GM18867 (cell line): Measurements from ENCODE around the gene CALHM5.

Source experiments
- ATAC-seq: cut with Tn5 transposase; IDR thresholded peaks from one replicate; pipeline ENCODE4 v1.9.1; 2021; ENCODE audit warnings: mild to moderate bottlenecking, moderate library complexity; ENCODE audit not compliant: unreplicated experiment

The CALHM5 gene

DNA sequence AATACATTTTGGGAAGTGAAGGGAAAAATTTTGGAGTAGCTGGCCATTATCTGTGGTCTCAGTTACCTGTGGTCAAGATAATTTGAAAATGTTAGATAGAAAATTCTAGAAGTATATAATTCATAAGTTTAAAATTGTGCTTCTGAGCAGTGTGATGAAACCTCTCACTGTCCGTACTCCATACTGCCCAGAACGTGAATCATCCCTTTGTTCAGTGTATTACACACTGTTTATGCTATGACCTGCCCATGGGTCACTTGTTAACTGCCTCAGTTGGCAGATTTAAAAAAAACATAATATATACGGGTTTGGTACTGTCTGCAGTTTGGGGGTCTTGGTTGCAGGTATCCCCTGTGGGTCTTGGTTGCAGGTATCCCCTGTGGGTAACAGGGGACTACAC is 4.1 kb upstream of the CALHM5 start:
- no peak for ATAC-seq

DNA sequence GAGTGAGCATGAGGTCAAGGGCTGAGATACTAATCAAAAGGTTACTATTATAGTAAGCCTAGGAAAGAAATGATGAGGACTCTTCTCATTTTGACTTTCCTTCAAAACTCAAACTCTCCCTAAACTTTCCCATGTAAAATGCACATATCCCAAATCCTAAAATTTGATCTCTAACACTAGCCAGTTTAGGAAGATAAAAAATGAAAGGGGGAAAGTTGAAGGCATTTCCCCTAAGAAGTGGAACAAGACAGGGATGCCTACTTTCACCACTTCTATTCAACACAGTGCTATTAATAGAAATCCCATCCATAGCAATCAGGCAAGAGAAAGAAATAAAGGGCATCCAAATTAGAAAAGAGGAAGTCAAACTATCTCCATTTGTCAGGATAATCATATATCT is 2.9 kb upstream of the CALHM5 start:
- no peak for ATAC-seq

DNA sequence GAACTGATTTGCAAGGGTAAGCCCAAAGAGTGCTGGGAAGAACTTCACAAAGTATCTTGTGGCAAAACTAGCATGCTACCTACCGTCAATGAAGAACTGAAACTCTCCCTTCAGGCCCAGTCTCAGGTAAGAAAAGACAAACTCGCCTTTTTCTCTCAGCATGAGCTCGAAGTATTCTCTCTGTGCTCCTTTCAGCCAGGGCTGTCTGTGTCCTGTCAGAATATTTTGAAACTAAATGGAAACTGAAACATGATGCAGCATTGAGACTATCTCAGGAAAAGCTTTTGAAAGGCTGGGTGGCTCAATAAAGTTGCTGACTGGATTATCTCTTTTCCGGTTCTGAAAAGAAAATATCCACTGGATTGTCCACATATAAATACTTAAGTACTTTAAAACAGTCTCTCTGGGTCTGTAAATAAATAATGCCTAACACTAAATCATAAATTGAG is 696 bp downstream of the CALHM5 start:
- ATAC-seq, result peak; percentile 65

DNA sequence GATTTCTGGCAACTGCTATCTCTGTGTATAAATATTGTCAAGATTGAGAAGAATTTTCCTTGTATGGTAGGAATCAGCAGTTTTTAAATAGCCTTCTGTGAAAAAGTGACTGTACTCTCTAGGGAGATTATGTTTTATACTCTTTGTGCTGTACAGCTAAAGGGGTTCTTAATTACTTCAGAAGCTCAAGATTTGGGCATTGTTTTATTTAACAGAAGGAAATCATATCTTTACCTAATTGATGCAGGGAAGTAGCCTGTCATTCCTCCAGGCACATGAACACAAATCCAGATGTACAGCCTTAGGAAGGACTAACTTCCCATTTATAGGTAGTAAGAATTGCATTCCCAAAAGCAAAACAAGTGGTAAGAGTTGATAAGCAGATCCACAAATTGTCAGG is 1.3 kb downstream of the CALHM5 start:
- no peak for ATAC-seq

DNA sequence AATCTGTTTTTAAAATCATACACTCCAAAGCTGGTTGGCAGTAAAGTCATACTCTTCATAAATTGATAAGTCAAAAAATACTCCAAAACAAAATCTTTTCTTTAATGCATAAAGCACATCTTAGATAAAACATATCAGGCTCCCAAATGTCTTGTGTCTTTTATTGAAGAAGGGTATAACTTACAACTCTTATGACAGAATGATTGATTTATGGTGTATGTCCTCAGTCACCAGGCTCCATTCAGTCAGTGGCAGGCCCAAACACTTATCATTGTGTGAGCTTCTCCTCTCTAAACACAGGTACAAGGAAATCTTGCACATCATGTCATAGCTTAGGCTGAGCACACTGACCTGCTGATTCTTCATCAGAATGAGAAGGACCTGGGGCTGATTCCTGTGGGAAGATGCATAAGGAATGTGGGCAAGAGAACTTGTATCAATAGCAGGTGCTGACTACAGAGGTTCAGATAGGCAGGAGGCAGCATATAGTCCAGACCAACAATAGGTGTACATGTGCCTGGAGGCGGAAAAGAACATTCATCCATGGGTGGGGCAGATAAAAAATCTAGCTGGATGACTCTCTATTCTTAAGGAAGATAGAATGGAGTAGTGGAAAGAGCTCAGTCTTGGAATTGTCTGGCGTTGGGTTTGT is 1.9 kb downstream of the CALHM5 start:
- no peak for ATAC-seq

DNA sequence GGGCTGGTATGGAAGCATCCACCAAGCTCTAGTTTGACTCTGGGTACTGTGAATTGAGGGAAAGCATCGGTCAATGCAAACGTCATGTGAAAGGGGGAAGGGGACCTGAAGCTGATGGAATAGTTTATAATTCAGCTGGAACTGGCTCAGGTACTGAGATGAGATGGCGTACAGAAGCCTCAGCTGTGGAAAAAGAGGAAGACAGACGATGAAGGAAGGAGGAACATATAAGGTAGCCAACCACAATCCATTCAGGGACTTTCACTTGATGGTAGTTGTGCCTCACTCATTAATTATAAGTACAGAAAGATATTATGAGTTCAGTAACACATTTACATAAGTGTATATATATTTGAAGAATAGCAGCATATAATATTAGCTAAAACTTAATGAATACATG is 2.7 kb downstream of the CALHM5 start:
- no peak for ATAC-seq

DNA sequence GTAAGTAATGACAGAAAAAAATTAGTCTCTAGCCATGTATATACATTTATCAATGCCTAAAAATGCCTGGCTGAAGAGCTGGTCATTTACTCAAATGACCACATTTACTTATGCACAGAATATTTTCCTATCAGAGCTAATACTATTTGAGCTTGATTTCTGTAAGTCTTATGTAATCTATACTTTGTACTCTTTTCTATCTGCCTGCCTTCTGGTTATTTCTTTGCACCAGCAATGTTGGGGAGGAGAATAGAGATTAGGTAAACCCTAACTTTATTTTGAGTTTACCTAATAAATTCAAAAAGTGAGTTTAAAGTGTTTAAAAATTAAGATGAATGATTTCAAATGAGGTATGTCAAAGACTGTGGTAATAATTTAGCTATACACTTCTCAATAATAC is 3.7 kb downstream of the CALHM5 start:
- no peak for ATAC-seq

DNA sequence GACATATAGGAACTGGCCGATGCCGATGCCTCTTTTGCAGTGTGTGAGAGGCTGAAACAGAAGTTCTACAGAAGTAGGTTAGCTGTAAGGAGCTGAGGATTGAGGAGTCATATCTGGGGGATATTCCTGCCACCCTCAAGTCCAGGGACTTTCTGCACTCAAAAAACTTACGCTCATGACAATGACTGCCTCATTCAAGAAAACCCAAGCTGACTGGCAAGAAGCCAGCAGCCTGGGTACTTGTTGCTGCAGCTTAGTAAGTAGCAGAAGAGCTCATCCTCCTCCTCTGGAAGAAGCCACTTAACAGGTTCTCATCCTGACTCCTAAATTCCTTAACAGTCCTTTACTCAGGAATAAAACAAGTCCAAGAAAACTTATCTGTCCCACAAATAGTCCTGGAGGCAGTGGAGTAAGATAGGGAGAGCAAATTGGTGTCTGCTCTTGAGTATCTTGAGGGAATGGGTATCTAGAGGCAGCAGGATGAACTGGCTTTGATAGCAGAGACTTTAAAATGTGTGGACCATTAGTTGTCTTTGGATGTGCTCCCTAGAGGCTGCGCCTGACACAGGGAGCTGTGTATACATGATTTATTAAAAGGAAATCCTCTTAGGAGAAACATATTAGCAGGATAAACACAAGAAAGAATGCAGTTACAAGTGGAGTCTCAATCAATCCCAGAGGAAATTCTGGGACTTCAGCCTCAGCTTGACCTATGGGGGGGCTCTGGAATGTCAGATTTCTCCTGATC is 7.4 kb downstream of the CALHM5 start:
- ATAC-seq, result no peak

DNA sequence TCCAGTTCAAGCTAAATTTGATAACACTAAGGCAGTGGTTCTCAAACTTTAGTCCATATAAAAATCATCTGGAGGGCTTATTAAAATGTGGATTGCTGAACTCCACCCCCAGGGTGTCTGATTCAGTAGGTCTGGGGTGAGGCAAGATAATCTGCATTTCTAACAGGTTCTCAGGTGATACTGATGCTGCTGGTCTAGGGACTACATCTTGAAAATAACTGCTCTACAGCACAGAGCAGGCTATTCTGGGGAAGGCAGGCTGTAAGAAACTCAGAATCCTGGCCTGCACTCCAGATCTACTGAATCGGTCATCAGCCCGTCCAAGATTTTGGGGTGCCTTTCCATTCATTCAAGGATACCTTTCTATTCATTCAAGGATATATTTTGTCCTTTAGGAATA is 11.5 kb downstream of the CALHM5 start:
- ATAC-seq, result no peak

DNA sequence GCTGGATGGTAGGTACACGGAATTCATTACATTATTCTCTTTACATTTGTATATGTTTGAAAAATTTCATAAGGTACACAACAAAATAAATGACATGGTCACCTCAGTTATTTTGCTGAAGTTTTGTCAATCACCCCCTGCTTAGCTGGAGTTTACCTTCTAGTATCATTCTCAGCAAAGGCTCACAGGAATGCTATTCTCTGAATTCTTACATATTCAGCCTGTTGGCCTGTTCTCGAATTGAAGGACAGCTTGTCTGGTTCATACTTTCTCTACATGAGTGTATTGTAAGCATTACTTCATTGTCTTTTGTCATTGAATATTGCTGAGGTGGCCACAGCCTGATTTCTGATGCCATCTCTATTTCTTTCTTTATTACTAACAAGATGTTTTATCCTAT is 12.8 kb downstream of the CALHM5 start:
- ATAC-seq, result no peak

DNA sequence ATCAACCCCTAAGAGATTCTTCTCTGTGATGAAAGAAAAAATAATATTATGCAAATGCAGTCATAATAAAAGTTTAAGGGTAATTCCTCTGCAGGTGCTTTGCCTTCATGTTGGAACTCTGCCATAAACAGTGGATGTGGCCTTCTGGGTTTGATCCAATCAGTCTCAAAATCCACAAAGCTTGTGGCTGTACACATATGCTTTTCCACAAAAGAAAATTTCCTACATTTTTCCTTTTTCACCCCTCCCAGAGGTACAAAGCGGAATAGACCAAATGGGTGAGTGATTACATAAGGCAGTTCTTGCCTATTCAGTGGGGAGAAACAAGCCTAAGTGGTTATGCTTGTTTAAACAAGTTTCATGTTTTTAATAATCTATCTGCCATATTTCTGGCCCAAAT is 16.7 kb downstream of the CALHM5 start:
- ATAC-seq, result no peak

DNA sequence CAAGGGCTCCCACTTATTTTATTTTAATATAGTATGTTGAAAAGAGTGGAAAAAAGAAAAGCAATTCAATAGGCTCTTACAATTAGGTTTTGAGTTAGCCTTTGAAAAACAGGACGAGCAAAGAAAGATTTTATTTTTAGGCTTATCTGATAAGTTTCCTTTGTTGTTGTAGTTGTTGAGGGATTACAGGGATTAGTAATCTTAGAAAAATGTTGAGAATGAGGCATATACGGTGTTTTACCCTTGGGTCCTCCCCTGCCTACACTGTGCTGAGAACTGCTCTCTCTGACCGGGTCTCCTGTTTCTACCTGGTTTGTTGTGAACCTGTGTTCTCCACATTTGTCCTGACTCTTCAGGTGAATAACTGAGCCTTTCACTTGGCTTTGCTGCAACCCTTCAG is 17.3 kb downstream of the CALHM5 start:
- ATAC-seq, result no peak

DNA sequence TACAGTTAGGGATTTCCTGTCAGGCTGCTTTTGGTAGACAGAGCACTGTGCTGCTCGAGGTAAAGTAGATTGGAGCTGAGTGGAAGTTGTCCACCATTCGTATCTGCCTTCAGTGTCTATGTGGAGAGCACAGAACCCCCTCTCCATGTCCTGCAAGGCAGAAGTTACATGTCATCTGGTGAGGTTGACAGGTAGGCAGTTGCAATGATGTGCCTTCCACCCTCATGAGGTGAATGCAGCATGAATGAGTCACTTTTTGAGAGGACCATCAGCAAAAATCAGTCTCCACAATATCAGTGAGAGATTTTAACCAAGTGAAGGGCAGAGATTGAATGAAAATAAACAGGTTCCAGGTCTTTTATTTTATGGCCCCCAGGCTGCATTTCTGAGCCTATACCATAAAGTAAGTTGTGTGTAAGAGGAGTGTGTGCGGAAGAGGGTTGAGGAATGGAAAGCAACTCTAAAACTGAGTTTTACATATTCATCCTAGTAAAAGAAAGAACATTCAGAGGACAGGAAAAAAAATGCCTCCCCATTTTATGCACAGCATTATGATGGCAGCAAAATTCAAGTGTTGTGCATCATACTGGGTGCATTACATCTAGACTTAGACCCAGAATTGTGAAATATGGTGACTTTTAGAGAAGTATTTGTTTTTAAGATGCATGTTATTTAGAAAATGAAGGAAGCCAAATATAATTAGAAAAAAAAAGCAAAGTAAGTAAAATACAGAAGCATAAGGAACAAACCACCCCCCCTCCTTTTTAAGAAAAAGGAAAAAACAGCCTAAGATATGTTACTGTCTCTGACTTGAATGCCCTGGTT is 18.2 kb downstream of the CALHM5 start:
- no peak for ATAC-seq

DNA sequence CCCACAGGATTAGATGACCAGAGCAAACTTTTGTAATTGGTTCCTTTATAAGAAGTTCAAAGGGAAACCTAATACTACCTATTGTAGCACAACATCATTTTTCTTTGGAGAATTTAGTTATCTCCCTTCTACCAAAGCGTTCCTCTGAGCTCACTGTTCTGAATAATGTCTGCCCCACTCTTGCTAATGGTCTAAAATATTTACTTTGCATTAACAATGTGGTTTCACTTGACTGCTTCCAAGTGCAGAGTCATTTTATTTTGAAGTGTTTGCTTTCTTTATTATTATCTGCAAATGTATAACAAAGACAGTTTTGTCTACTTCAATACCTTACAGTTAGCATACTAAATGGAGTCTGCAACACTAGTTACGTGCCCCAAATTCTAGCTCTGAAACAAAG is 19.0 kb downstream of the CALHM5 start:
- ATAC-seq, result no peak

DNA sequence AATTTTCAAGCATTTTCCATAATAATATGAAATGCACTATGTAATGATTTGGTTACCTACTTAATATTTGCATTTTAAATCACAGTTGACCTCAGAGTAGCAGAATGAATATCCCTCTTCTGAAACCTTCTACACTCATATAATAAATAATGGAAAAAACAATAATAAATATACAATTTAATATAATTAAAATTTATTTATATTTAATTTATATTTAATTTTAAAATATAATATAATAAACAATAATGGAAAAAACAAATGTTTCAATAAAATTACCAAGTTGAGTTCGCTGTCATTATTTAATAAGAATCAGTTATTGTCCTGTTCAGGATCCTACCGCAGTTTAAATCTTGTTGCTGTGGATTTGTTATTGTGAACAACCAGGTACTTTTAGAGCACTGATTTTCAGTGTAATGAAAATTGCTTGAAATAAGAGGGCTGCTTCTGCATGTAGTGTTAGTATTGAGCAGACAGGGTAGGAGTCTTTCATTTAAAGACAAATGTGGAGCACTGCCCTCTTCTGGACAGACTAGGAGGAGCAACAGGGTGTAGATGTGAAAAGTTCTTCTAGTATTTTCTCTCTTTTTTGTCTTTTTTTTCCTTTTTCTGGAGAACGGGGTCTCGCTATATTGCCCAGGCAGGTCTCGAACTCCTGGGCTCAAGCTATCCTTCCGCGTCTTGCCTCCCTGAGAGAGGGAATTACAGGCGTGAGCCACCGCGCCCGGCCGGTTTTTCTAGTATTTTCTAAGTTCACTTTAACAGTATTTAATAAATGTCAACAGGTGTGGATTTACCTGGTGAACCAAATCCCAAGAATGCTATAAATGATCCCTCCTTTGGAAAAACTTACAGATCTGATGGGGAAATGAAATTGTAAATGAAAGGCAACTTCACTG is 20.5 kb downstream of the CALHM5 start:
- peak; percentile 70 for ATAC-seq

DNA sequence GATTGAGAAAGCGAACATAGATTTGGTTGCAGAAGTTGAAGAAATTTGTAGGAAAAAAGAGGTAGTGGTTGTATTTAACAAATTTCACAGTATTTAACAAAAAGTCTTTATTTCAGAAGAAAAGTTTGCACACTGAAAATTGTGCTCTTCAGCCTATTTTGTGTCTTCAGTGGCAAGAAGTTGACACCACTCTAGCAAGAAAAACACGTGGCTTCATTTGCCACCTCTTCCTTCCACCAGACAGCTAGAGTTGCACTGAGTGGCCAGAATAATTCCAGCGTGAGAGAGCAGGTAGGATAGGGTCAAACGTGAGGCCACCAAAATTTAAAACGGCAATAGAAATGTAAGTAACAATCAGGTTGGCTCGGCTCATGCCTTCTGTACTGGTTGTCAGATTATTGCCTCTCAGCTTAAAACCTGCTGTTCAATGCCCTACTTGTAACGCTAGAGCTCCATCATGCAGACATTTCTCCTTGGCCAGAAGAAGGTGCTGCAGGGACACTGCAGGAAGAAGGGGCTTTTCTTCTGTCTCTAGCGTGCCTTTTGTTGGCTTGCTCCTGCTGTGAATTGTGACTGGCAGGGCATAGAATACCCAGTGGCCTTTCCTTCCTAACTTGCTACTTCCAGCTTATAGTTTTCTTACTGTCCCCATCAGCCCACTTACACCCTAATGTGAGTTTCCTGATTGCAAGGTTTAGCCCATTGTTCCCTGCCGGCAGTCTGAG is 22.0 kb downstream of the CALHM5 start:
- no peak for ATAC-seq

DNA sequence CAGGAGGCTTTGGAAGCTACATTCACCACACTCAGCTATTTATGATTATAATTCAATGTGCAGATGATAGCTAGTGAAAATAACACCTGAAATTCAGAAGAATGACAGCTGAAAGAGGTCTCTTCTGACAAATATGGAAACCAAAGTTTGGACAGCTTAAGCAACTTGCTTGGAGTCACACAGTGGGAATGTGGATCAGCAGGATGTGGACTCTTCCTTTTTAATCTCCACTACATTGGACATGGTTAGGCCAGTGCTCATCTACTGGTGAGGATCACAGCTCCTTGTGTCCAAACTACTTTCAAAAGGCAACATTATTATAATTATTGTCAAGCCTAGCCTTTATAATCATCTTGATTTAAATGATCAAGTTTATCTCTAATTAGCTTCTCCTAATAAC is 23.7 kb downstream of the CALHM5 start:
- ATAC-seq, result no peak

DNA sequence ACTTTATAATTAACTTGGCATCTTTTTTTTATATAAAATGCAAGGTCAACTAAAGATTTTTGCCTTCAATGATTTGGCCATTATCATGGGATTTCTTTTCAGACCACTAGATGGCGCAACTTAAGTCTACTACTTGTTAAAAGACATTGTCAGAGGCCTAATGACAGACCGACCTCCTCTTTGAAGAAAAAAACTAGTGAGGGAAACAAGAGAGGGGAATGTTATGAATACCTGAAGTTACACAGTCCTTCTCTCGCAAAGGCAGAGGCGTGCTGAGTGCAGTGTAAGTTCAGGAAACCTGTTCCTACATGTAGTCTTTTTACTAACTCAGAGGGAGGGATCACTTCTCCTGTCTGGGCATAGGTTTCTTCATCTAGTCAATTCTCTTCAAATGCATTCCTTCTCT is 24.8 kb downstream of the CALHM5 start:
- ATAC-seq, result peak; percentile 69

DNA sequence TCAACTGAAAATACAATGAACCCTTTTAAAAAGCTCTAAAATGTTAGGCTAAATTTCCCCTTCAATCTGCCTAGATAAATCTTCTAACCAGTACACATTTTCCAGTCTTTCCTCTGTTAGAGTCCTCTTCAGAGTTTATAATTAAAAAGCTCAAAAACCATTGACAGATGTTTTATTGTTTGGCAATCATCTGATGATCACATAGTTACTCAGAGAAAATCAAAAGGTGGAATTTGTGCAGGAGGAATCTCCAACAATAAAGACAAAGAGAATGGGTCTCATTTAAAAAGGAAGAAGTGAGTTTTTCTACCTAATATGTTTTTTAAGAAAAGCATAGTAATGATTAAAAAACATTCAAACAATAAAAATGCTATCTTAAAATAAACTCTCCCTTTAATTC is 31.0 kb downstream of the CALHM5 start:
- ATAC-seq, result no peak

DNA sequence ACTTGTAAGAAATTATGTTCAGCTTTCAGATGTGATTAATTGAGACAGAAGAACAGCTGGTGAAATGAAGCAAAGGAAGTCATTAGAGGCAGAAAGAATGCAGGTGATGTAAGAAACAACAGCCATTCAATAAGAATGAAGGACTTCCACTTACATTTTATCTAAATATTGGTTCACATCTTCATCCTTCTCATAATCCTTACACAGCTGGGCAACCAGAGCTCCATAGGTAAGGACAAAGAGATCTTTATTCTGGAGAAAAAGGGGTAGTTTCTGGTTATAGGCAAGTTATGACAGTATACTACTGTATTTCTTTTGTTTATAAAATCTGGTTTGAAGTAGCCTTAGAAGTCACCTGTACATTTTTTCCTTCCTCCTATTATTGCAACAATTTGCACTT is 31.7 kb downstream of the CALHM5 start:
- no peak for ATAC-seq
